DND-41 (cell line): ENCODE measurements around the gene GAGE2A.
"Not testable (repeated sequence)": the region's sequence is repeated elsewhere in the genome, so short reads cannot be mapped to it uniquely, and the experiment has no call there.

Source experiments
- ATAC-seq: fragments of 200-7000 bp; cut with Tn5 transposase; 3 replicates; pipeline ENCODE4 v1.9.1; 2021; ENCODE audit warnings: low read depth; ENCODE audit not compliant: insufficient read depth
- DNase-seq: peaks from one replicate; pipeline ENCODE4 v3.0.0-alpha.2; 2020
- H2AFZ ChIP-seq: 2 replicates; pipeline ENCODE4 v1.6.0; 2012; ENCODE audit warnings: low read depth, low read length
- H3K27ac ChIP-seq: 2 replicates; pipeline ENCODE4 v1.5.1; 2012; ENCODE audit warnings: low read length, inconsistent platforms
- H3K27me3 ChIP-seq: fragments of 200-600 bp; sonication (generic); 2 replicates; pipeline ENCODE4 v1.6.0; 2012; ENCODE audit warnings: low read length, mild to moderate bottlenecking, inconsistent platforms; ENCODE audit not compliant: insufficient read depth, poor library complexity
- H3K36me3 ChIP-seq: 2 replicates; pipeline ENCODE4 v1.5.1; 2012; ENCODE audit warnings: low read length, inconsistent platforms; ENCODE audit not compliant: insufficient read depth
- H3K4me1 ChIP-seq: 2 replicates; pipeline ENCODE4 v1.5.1; 2012; ENCODE audit warnings: mild to moderate bottlenecking, low read length; ENCODE audit not compliant: insufficient read depth
- H3K4me2 ChIP-seq: 2 replicates; pipeline ENCODE4 v1.6.0; 2012; ENCODE audit warnings: mild to moderate bottlenecking, moderate library complexity, low read length, inconsistent platforms; ENCODE audit not compliant: insufficient read depth
- H3K4me3 ChIP-seq, 2 experiments: fragments of 200-600 bp in 1 of 2; shearing (Covaris generic) in 1 of 2; 2 replicates each; pipeline ENCODE4 v1.5.1; 2012 to 2016; ENCODE audit warnings: inconsistent platforms in 2 of 2, low read length in 2 of 2, mild to moderate bottlenecking in 2 of 2, low read depth in 1 of 2, moderate library complexity in 1 of 2
- H3K79me2 ChIP-seq: 2 replicates; pipeline ENCODE4 v1.6.0; 2012; ENCODE audit warnings: low read length, inconsistent platforms; ENCODE audit not compliant: insufficient read depth
- H3K9ac ChIP-seq: 2 replicates; pipeline ENCODE4 v1.6.0; 2012; ENCODE audit warnings: low read depth, mild to moderate bottlenecking, inconsistent platforms, low read length, moderate library complexity
- H3K9me3 ChIP-seq: 2 replicates; pipeline ENCODE4 v1.5.1; 2012; ENCODE audit warnings: low read length, moderate library complexity, mild to moderate bottlenecking, inconsistent platforms; ENCODE audit not compliant: insufficient read depth, severe bottlenecking
- H4K20me1 ChIP-seq: 2 replicates; pipeline ENCODE4 v1.6.0; 2012; ENCODE audit warnings: low read length; ENCODE audit not compliant: insufficient read depth
- CTCF ChIP-seq: IDR thresholded peaks from 2 replicates; pipeline ENCODE4 v1.5.1; 2012; ENCODE audit warnings: borderline replicate concordance, low read length, moderate library complexity, mild to moderate bottlenecking; ENCODE audit not compliant: poor library complexity, severe bottlenecking; ENCODE audit errors: extremely low read depth
- EZH2 ChIP-seq: IDR thresholded peaks from 3 replicates; pipeline ENCODE4 v1.6.1; 2012; ENCODE audit warnings: borderline replicate concordance, low read depth, mild to moderate bottlenecking, moderate library complexity, low read length, inconsistent platforms; ENCODE audit not compliant: severe bottlenecking

GAGE2A gene

GRCh38 chrX:49589769-49590478, 628 bp downstream of the GAGE2A start:
- H3K36me3 ChIP-seq, H3K4me3 ChIP-seq, H4K20me1 ChIP-seq, H3K4me2 ChIP-seq, H2AFZ ChIP-seq, H3K27me3 ChIP-seq, ATAC-seq, H3K4me1 ChIP-seq, H3K79me2 ChIP-seq, H3K9ac ChIP-seq, DNase-seq, H3K9me3 ChIP-seq, H3K27ac ChIP-seq: not testable (repeated sequence)

GRCh38 chrX:49590488-49590887, 1.2 kb downstream of the GAGE2A start:
- H3K36me3 ChIP-seq, H3K9ac ChIP-seq, H3K27ac ChIP-seq, DNase-seq, H3K79me2 ChIP-seq, H3K27me3 ChIP-seq, H3K4me2 ChIP-seq, H3K4me1 ChIP-seq, H3K9me3 ChIP-seq, H2AFZ ChIP-seq, H4K20me1 ChIP-seq, H3K4me3 ChIP-seq, ATAC-seq: not testable (repeated sequence)

- not testable (repeated sequence) for H2AFZ ChIP-seq, H3K27ac ChIP-seq, H3K4me1 ChIP-seq, DNase-seq, H3K4me2 ChIP-seq, H3K9ac ChIP-seq, H3K36me3 ChIP-seq, ATAC-seq, H3K9me3 ChIP-seq, H3K27me3 ChIP-seq, H3K4me3 ChIP-seq, H4K20me1 ChIP-seq, H3K79me2 ChIP-seq
Observed at GRCh38 chrX:49598720-49599119, 9.4 kb downstream of the GAGE2A start, which contains the start of gene GAGE1. Gene GAGE1, plus strand, starts transcription at chrX:49599020. Its CDS starts 1,155 bp downstream, at chrX:49600175.

- TF ChIP-seq CTCF = no peak
- no peak for TF ChIP-seq EZH2
- no peaks in the 10 kb centered on the region for H3K36me3 ChIP-seq
- H3K27ac ChIP-seq = no peak overlapping the region
- no peak overlapping the region for H3K9ac ChIP-seq
- no peaks in the 10 kb centered on the region for H3K79me2 ChIP-seq
- no peaks in the 10 kb centered on the region for H3K27me3 ChIP-seq
- H3K4me1 ChIP-seq = no peaks in the 10 kb centered on the region
- no peaks in the 10 kb centered on the region for H3K9me3 ChIP-seq
- no peak for ATAC-seq
- no peak overlapping the region for H3K4me3 ChIP-seq
- H2AFZ ChIP-seq = no peak overlapping the region
- no peaks in the 10 kb centered on the region for H4K20me1 ChIP-seq
- no peak for DNase-seq
- no peak overlapping the region for H3K4me2 ChIP-seq
Observed at GRCh38 chrX:49610718-49611310, 21.5 kb downstream of the GAGE2A start.

GRCh38 chrX:49618574-49618973, 29.3 kb downstream of the GAGE2A start:
- no peak overlapping the region for H3K9ac ChIP-seq
- no peak for ATAC-seq
- H3K9me3 ChIP-seq = no peaks in the 10 kb centered on the region

More at GRCh38 chrX:49618574-49618973, 29.3 kb downstream of the GAGE2A start:
- no peak for TF ChIP-seq EZH2
- TF ChIP-seq CTCF = no peak
- no peak overlapping the region for H3K4me3 ChIP-seq
- H4K20me1 ChIP-seq = no peaks in the 10 kb centered on the region
- H3K27ac ChIP-seq = no peak overlapping the region
- no peaks in the 10 kb centered on the region for H3K4me1 ChIP-seq
- no peak overlapping the region for H2AFZ ChIP-seq
- H3K36me3 ChIP-seq = no peaks in the 10 kb centered on the region
- no peak overlapping the region for H3K4me2 ChIP-seq
- no peaks in the 10 kb centered on the region for H3K79me2 ChIP-seq
- H3K27me3 ChIP-seq = no peaks in the 10 kb centered on the region
- DNase-seq = no peak
